Neural progenitor cell (in vitro differentiated cells): ENCODE data around the gene ASTN2.

ENCODE experiments used
- CTCF ChIP-seq: fragments of 200-600 bp; sonication (generic); IDR thresholded peaks from 2 replicates; pipeline ENCODE4 v1.5.1; 2017; ENCODE audit warnings: antibody characterized with exemption, mild to moderate bottlenecking
- EZH2 ChIP-seq: fragments of 200-600 bp; sonication (generic); IDR thresholded peaks from 2 replicates; pipeline ENCODE4 v1.6.1; 2017; ENCODE audit warnings: antibody characterized with exemption, mild to moderate bottlenecking, moderate library complexity

- TF ChIP-seq EZH2 (no peak), CTCF (no peak)
Measured at GRCh38 chr9:116422119-116422979, 992.5 kb downstream of the ASTN2 start.
